ENCODE results near the gene MAP3K9. TPM values are rescaled to one million over a fixed set of nuclear protein-coding genes. Genes with fewer than 3 reads are reported as not detected.

The MAP3K9 gene
- total RNA-seq, 2 experiments from 2014 or later: 5.6 to 6.9 TPM

Other genes starting within 250 kb of the MAP3K9 start
- gene MED6, start 208.9 kb downstream of the MAP3K9 start, total RNA-seq: 10 to 100 TPM; 48.5 to 48.9 TPM
- gene TTC9, start 167.6 kb downstream of the MAP3K9 start, total RNA-seq: 1 to 10 TPM; 7.5 to 7.6 TPM
- 10 to 100 TPM; 51.9 to 63.1 TPM for gene PCNX1, start 97.9 kb upstream of the MAP3K9 start, total RNA-seq

All from activated naive CD4-positive, alpha-beta T cell treated with anti-CD3 and anti-CD28 coated beads for 36 hours (primary cell).